HG03135 (cell line): ENCODE data around the gene UGCG.

Source experiments
- ATAC-seq: cut with Tn5 transposase; IDR thresholded peaks from one replicate; pipeline ENCODE4 v1.9.1; 2021; ENCODE audit warnings: mild to moderate bottlenecking, moderate library complexity; ENCODE audit not compliant: unreplicated experiment

UGCG gene

DNA sequence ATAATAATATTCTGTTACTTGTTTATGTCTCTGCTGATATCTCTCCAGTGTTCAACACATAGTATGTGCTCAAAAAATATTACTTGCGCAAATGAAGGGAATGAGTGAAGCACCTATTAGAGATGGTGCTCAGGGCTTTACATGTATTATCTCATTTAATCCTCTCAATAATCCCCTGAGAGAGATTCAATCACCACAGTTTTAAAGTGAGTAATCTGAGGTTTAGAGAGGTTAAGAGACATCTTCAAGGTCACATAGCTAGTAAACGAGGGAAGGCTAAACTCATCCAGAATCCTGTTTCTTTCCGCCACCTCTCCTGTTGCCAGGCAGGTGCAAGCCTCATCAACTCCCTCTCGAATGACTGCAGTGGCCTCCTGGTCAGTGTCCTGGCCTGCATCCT is 82.0 kb downstream of the UGCG start:
- no peak for ATAC-seq

- ATAC-seq: no peak
Measured at GRCh38 chr9:111979561-111979960, 82.9 kb downstream of the UGCG start.

DNA sequence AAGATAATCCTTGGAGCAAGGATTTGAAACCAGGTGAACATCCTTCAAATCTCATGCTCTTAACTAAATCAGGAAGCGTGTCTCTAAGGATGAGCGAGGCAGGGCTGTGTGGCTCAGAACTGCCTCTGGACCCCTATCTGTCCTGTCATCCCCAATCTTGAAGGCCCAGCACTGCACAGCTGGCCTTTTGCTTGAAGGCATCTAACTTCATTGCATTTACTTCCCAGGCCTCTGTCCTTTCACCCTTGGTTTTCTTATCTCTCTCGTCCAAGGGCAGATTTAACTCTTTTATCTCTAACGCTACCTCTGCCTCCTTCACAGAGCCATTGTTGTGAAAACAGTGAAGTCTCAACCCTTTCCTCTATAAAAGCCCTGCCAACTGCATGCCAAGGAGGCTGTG is 83.8 kb downstream of the UGCG start:
- no peak for ATAC-seq

- ATAC-seq: peak; percentile 64
Measured at GRCh38 chr9:111983484-111983908, 86.9 kb downstream of the UGCG start.

DNA sequence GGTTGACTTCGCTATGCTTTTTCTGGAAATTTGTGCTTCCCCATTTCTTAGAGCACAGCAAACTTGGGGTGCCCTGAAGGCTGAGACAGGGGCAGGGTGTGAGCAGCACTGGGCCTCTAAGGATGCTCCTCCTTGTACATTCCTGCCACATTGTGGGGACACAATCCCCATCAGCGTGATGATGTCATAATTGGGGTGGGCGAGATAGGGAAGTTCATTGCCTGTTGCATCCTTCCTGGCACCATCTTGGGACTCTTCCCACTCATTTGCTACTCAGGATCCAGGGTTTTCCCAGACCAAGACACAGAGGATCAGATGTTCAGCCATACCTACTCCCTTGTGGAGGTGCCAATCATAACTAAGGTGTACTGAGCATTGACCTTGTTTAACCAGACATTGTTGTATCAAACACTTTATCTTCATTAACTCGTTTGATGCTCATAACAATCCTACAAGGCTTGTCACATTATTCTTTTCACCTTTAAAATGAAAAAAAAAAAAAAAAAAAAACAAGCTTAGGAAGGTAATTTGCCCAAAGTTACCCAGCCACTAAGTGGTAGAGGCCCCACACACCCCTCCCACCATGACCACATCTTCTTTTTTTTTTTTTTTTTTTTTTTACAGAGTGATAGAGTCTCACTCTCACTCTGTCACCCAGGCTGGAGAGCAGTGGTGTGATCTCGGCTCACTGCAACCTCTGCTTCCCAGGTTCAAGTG is 87.6 kb downstream of the UGCG start:
- ATAC-seq: no peak
